ENCODE measurements around the gene KPTN. TPM values are rescaled to one million over a fixed set of nuclear protein-coding genes. Genes with fewer than 3 reads are reported as not detected.
"Not testable (repeated sequence)": the region's sequence is repeated elsewhere in the genome, so short reads cannot be mapped to it uniquely, and the experiment has no call there.

KPTN gene
- polyA plus RNA-seq, 3 donors = 7.7 to 11.2 (median 8.5) TPM

- H3K27ac ChIP-seq (ENCODE audit: low read depth, low read length) = no peak overlapping the region
- WGBS, 3 donors = 44 to 50% (median 45%) methylated on average over 9 of the region's 9 CpGs
These were observed 10.7 kb upstream of the KPTN start for GRCh38 chr19:47494729-47495128.

- no peak overlapping the region for H3K27ac ChIP-seq (ENCODE audit: low read depth, low read length)
- WGBS, 3 donors = 88 to 89% (median 89%) methylated on average over 5 of the region's 5 CpGs
These were observed 10.2 kb upstream of the KPTN start for GRCh38 chr19:47494211-47494547.

- WGBS, 3 donors = 83 to 88% (median 84%) methylated on average over 18 of the region's 18 CpGs
- H3K27ac ChIP-seq (ENCODE audit: low read depth, low read length) = no peak overlapping the region
These were observed 9.6 kb upstream of the KPTN start for GRCh38 chr19:47493378-47494210.

GRCh38 chr19:47492571-47493377 is 8.8 kb upstream of the KPTN start:
- no peak overlapping the region for H3K27ac ChIP-seq (ENCODE audit: low read depth, low read length)
- 64 to 78% (median 67%) methylated on average over 15 to 23 of the region's 23 CpGs for WGBS, 3 donors

GRCh38 chr19:47492137-47492533 is 8.1 kb upstream of the KPTN start:
- 80 to 90% (median 88%) methylated on average over 6 to 14 of the region's 14 CpGs for WGBS, 3 donors
- no peak overlapping the region for H3K27ac ChIP-seq (ENCODE audit: low read depth, low read length)

GRCh38 chr19:47491358-47492136 is 7.5 kb upstream of the KPTN start:
- no peak overlapping the region for H3K27ac ChIP-seq (ENCODE audit: low read depth, low read length)
- 84 to 87% (median 87%) methylated on average over 22 of the region's 22 CpGs for WGBS, 3 donors

GRCh38 chr19:47490847-47491246 is 6.8 kb upstream of the KPTN start:
- 63 to 76% (median 67%) methylated on average over 3 of the region's 3 CpGs for WGBS, 3 donors
- no peak overlapping the region for H3K27ac ChIP-seq (ENCODE audit: low read depth, low read length)

GRCh38 chr19:47490031-47490430 is 6.0 kb upstream of the KPTN start:
- H3K27ac ChIP-seq (ENCODE audit: low read depth, low read length) = no peak overlapping the region
- WGBS, 3 donors = 85 to 90% (median 87%) methylated on average over 7 of the region's 7 CpGs

GRCh38 chr19:47489072-47489914 is 5.3 kb upstream of the KPTN start:
- 85 to 92% (median 88%) methylated on average over 16 to 17 of the region's 17 CpGs for WGBS, 3 donors
- H3K27ac ChIP-seq (ENCODE audit: low read depth, low read length) = no peak overlapping the region

- 74 to 83% (median 77%) methylated on average over 15 to 19 of the region's 19 CpGs for WGBS, 3 donors
- no peak overlapping the region for H3K27ac ChIP-seq (ENCODE audit: low read depth, low read length)
These were observed 3.8 kb upstream of the KPTN start for GRCh38 chr19:47487551-47488515.

- no peak overlapping the region for H3K27ac ChIP-seq (ENCODE audit: low read depth, low read length)
- WGBS, 3 donors = 51 to 85% (median 52%) methylated on average over 9 of the region's 9 CpGs
These were observed 2.9 kb upstream of the KPTN start for GRCh38 chr19:47486900-47487299.

- H3K27ac ChIP-seq (ENCODE audit: low read depth, low read length) = not testable (repeated sequence)
- 80 to 92% (median 81%) methylated on average over 13 of the region's 13 CpGs for WGBS, 3 donors
These were observed 2.2 kb upstream of the KPTN start for GRCh38 chr19:47486220-47486619.

- WGBS, 3 donors = 74 to 86% (median 81%) methylated on average over 6 of the region's 6 CpGs
- H3K27ac ChIP-seq (ENCODE audit: low read depth, low read length) = no peak overlapping the region
These were observed 1.2 kb upstream of the KPTN start for GRCh38 chr19:47485210-47485609.

GRCh38 chr19:47483200-47483599 is 819 bp downstream of the KPTN start:
- WGBS, 3 donors = 79 to 91% (median 91%) methylated on average over 15 of the region's 15 CpGs
- no peak overlapping the region for H3K27ac ChIP-seq (ENCODE audit: low read depth, low read length)

GRCh38 chr19:47481460-47482052 is 2.5 kb downstream of the KPTN start:
- WGBS, 3 donors = 95 to 97% (median 96%) methylated on average over 4 of the region's 4 CpGs
- no peak overlapping the region for H3K27ac ChIP-seq (ENCODE audit: low read depth, low read length)

- 78 to 91% (median 90%) methylated on average over 16 of the region's 16 CpGs for WGBS, 3 donors
- H3K27ac ChIP-seq (ENCODE audit: low read depth, low read length) = no peak overlapping the region
These were observed 3.4 kb downstream of the KPTN start for GRCh38 chr19:47480658-47481057.

Measured in adipose tissue (tissue), 3 donors.